Mammary epithelial cell (primary cell): Measurements from ENCODE around the gene KIF17.

ENCODE experiments used
- CTCF ChIP-seq, 2 donors: IDR thresholded peaks in 1 of 2; conservative IDR thresholded peaks in 1 of 2; 2 replicates each; pipeline ENCODE4 v1.5.1; 2011 to 2012; ENCODE audit warnings: inconsistent platforms in 2 of 2, low read length in 2 of 2, mild to moderate bottlenecking in 2 of 2, control low read depth in 1 of 2, low read depth in 1 of 2; ENCODE audit not compliant: insufficient read depth in 1 of 2; ENCODE audit errors: extremely low read depth in 1 of 2
- EZH2 ChIP-seq: IDR thresholded peaks from 2 replicates; pipeline ENCODE4 v1.6.1; 2012; ENCODE audit warnings: low read length, inconsistent platforms, borderline replicate concordance

- TF ChIP-seq CTCF (conservative IDR thresholded peaks at IDR 0.05 in 1 of 2, IDR thresholded peaks at IDR 0.05 in 1 of 2; ENCODE audit: extremely low read depth in 1 of 2, insufficient read depth in 1 of 2, low read depth in 1 of 2, low read length in 2 of 2) (no peak), EZH2 (no peak)
Measured at GRCh38 chr1:20625176-20626097, 92.4 kb downstream of the KIF17 start.
